Mucosa of rectum (tissue), 2 donors: Measurements from ENCODE around the gene HAL.
"Not testable (repeated sequence)": the region's sequence is repeated elsewhere in the genome, so short reads cannot be mapped to it uniquely, and the experiment has no call there.

Experiments used
- H3K27ac ChIP-seq, 2 donors: one replicate each; pipeline ENCODE4 v1.7.0; 2013; ENCODE audit warnings: inconsistent platforms in 2 of 2, low read depth in 2 of 2, low read length in 2 of 2
- H3K27me3 ChIP-seq, 2 donors: one replicate each; pipeline ENCODE4 v1.7.0; 2013; ENCODE audit warnings: low read length in 2 of 2; ENCODE audit not compliant: control insufficient read depth in 2 of 2, insufficient read depth in 2 of 2
- H3K36me3 ChIP-seq, 2 donors: one replicate each; pipeline ENCODE4 v1.7.0; 2013; ENCODE audit warnings: low read length in 2 of 2; ENCODE audit not compliant: control insufficient read depth in 2 of 2, insufficient read depth in 2 of 2
- H3K4me1 ChIP-seq, 2 donors: one replicate each; pipeline ENCODE4 v1.7.0; 2013; ENCODE audit warnings: low read length in 2 of 2, mild to moderate bottlenecking in 1 of 2; ENCODE audit not compliant: control insufficient read depth in 2 of 2, insufficient read depth in 2 of 2
- H3K4me3 ChIP-seq, 2 donors: one replicate each; pipeline ENCODE4 v1.7.0; 2013; ENCODE audit warnings: low read length in 2 of 2
- H3K9ac ChIP-seq, 2 donors: one replicate each; pipeline ENCODE4 v1.7.0; 2013; ENCODE audit warnings: low read length in 2 of 2, low read depth in 1 of 2, mild to moderate bottlenecking in 1 of 2
- H3K9me3 ChIP-seq, 2 donors: one replicate each; pipeline ENCODE4 v1.7.0; 2013; ENCODE audit warnings: low read length in 2 of 2; ENCODE audit not compliant: control insufficient read depth in 2 of 2
- donor health status: healthy.
- donor health status: Normal muscosa, but diverticular disease.

Gene HAL

DNA sequence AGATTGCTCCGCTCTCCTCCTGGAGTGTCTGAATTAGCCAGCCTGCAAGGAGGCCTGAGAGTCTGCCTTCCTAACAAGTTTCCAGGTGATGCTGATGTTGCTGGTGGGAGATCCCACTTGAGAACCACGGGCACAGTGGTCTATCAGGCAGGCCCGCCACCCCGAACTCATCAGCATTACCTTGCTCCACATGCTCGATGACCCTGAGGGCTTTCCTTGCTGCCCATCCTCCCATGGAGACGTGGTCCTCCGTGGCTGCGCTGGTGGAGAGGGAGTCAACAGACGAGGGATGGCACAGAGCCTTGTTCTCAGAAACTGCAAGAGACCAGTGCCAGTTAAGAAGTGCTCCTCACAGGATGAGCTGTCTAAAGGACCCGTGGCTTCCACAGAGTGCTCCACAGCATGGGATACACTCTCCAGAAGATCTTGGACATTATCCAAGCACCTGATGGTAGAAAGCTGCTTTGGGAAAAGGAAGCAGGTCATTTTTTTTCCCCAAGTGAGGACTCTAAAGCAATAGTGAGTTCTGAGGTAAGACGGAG lies 18.3 kb downstream of the HAL start:
- H3K27me3 ChIP-seq: no peaks in the 10 kb centered on the region
- H3K9ac ChIP-seq: no peak overlapping the region
- H3K4me3 ChIP-seq: no peak overlapping the region
- H3K4me1 ChIP-seq: no peaks in the 10 kb centered on the region
- H3K36me3 ChIP-seq: no peaks in the 10 kb centered on the region
- no peak overlapping the region for H3K27ac ChIP-seq
- H3K9me3 ChIP-seq: no peaks in the 10 kb centered on the region

DNA sequence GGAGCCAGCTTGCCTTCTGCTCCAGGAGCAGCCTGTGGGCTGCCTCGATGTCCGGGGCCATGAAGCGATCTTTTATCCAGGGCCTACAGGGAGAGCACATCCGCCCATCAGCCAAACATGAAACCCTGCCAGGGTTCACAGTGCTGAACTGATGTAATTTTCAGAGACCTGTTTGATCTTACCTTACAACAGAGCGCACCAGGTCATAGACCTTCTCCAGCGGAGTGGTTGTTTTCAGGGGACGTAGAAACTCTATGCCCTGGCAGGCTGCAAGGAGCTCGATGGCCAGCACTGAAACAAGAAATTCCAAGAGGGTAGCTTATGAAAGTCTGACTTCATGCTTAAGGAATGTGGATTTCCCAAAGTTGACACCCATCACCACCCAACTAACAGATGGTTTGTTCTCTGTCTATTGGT lies 19.7 kb downstream of the HAL start:
- Histone ChIP-seq H3K9ac (no peak overlapping the region), H3K27me3 (no peaks in the 10 kb centered on the region), H3K9me3 (no peaks in the 10 kb centered on the region), H3K4me3 (no peak overlapping the region), H3K27ac (no peak overlapping the region), H3K36me3 (no peaks in the 10 kb centered on the region), H3K4me1 (no peaks in the 10 kb centered on the region)

DNA sequence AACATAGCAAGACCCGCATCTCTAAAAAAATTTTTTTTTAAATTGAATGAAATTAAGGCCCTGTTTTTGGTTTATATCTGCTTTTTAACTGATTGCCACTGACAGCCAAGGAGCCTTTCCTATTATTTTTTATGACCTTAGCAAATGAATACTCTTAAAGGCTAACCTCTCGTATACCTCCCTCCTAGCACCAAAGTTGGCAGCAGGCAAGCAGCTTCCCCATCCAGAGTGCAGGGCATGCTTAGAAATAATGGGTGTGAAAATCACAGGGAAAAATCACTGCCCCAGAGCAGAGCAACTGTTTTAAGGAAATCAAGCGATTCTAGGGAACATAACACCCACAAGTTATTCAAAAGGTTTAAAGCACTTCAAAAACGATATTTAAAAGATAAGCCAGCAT lies 20.7 kb downstream of the HAL start:
- Histone ChIP-seq H3K27me3 (no peaks in the 10 kb centered on the region), H3K9ac (no peak overlapping the region), H3K36me3 (no peaks in the 10 kb centered on the region), H3K4me1 (no peaks in the 10 kb centered on the region), H3K4me3 (no peak overlapping the region), H3K27ac (no peak overlapping the region), H3K9me3 (no peaks in the 10 kb centered on the region)

DNA sequence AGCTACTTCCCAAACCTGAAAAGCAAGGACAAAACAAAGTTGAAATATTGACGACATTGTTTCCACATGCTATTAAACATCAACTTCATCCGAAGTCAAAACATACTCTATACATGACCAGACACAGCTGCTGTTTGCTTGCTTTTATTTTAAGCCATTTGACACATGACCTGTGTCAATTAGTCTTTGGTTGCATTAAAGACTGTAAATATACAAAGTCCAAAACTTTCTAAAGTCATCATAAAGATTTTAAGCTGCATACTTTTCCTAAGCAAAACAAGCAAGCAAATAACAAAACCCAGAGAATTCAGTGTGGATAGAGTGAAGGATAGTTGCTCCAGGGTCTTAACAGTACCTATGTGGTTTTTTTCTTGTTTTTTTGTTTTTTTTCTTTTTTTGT lies 21.8 kb downstream of the HAL start:
- Histone ChIP-seq H3K4me1 (no peaks in the 10 kb centered on the region), H3K27ac (no peak overlapping the region), H3K4me3 (no peak overlapping the region), H3K9ac (no peak overlapping the region), H3K9me3 (no peaks in the 10 kb centered on the region), H3K27me3 (no peaks in the 10 kb centered on the region), H3K36me3 (no peaks in the 10 kb centered on the region)

DNA sequence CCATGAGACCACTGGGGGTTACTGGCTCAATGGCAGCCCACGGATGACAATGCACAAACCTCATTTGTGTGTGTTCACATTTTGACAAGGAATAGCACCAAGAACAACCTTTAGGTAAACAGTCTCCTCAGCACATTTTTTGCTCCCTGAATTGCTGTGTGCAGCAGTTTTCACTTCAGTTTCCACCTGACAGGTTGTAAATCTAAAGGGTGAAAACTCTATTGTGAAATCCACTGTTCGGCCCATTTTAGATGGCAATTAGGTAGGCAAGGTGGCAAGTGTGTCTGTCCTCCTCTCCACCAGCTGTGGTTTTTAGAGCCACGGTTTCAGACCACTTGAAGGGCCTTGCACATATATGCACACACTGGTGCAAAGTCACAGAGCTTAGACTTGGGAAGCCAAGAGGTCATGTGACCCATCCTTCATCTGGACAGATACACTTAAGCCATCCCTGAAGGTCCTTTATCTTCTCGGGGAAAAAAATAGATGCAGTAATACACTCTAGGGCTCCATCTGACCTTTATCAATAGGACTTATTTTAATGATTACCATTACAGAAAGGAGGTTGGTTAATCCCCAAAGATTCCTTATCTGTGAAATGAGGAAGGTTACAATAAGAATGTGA lies 23.2 kb downstream of the HAL start:
- Histone ChIP-seq H3K36me3 (no peaks in the 10 kb centered on the region), H3K4me1 (no peaks in the 10 kb centered on the region), H3K27me3 (no peaks in the 10 kb centered on the region), H3K27ac (no peak overlapping the region), H3K9ac (no peak overlapping the region), H3K4me3 (no peak overlapping the region), H3K9me3 (no peaks in the 10 kb centered on the region)

DNA sequence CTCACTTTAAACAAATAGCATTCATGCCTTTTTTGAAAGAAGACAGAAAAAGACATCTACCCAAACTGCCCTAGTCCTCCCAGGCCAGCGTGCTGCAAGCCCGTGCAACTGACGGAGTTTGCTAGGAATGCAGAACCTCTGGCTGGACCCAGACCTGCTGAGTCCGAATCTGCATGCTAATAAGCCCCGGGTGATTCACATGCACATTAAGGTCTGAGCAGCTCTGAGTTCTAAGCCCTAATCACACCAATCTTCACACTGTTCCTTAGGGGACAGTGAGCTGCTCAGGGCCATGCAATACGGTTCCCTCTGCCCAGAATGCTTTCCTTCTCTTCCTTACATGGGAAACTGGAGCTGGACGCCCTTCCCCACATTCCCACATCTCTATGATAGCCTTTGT lies 25.2 kb downstream of the HAL start:
- Histone ChIP-seq H3K36me3 (no peaks in the 10 kb centered on the region), H3K27ac (no peak overlapping the region), H3K4me3 (no peak overlapping the region), H3K4me1 (no peaks in the 10 kb centered on the region), H3K9ac (no peak overlapping the region), H3K27me3 (no peaks in the 10 kb centered on the region), H3K9me3 (no peaks in the 10 kb centered on the region)

DNA sequence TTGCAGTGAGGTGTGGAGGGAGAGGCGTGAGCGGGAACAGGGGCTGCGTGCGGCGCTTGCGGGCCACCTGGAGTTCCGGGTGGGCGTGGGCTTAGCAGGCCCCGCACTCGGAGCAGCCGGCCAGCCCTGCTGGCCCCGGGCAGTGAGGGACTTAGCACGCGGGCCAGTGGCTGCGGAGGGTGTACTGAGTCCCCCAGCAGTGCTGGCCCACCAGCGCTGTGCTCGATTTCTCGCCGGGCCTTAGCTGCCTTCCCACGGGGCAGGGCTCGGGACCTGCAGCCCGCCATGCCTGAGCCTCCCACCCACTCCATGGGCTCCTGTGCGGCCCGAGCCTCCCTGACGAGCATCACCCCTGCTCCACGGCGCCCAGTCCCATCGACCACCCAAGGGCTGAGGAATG lies 27.0 kb downstream of the HAL start:
- H3K4me1 ChIP-seq, H3K4me3 ChIP-seq, H3K9me3 ChIP-seq, H3K36me3 ChIP-seq, H3K9ac ChIP-seq, H3K27ac ChIP-seq, H3K27me3 ChIP-seq: not testable (repeated sequence)

DNA sequence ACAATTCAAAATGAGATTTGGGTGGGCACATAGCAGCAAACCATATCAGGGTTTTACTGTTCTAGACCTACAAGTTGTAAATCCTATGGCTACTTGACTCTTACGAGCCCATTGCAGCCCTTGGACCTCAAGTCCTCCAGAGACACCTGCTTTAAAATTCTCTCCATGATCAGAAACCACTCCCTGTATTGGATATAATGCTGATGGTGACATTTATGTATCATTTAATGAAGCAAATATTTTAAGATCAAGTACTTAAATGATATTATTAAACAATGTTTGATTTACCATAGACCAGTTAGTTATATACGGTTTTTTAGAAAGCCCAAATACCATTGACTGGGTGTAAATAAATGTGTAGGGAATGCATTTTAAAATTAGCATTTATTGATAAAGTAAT lies 28.8 kb downstream of the HAL start:
- Histone ChIP-seq H3K9ac (no peak overlapping the region), H3K27ac (no peak overlapping the region), H3K9me3 (no peaks in the 10 kb centered on the region), H3K4me3 (no peak overlapping the region), H3K36me3 (no peaks in the 10 kb centered on the region), H3K27me3 (no peaks in the 10 kb centered on the region), H3K4me1 (no peaks in the 10 kb centered on the region)

DNA sequence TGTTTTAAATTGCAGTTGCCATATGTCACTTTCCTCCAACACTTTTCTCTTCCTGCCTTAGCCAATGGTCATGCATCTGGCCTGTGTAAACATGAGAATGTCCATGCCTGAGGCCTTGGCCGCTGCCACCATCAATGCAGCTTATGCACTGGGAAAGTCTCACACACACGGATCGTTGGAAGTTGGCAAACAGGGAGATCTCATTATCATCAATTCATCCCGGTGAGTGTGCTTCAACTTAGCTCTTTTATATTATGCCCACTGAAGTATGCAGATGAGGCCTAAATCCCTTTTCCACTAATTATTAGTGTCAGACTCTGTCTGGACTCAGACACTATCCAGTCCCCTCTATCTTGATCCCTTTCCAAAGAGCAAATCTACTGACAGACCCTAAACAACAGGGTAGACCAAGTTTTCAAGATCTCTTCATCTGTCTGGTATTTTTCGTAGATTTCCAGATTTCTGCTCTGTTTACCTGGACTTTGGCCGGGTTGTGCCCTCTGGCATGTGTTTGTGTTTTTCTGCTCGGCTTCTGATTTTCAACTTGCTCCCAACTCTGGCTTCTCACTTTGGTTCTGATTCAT lies 29.8 kb downstream of the HAL start:
- no peak overlapping the region for H3K9ac ChIP-seq
- H3K9me3 ChIP-seq: no peaks in the 10 kb centered on the region
- no peaks in the 10 kb centered on the region for H3K27me3 ChIP-seq
- H3K4me3 ChIP-seq: no peak overlapping the region
- H3K4me1 ChIP-seq: no peaks in the 10 kb centered on the region
- no peak overlapping the region for H3K27ac ChIP-seq
- no peaks in the 10 kb centered on the region for H3K36me3 ChIP-seq

DNA sequence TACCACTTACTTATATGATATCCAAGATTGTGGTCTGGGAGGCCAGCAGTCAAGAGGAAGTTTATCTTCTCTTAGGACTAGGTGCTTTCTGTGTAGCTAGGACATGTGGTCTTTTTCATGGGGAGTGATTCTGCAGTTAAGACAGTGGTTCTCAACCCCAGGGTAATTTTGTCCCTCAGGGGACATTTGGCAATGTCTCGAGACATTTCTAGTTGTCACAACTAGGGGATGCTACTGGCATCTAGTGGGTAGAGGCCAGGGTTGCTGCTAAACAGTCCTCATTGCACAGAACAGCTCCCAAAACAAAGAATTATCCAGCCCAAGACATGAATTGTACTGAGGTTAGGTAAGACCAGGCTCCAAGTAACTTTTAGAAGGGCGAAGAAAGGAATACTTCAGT lies 33.0 kb downstream of the HAL start:
- Histone ChIP-seq H3K9me3 (no peaks in the 10 kb centered on the region), H3K4me3 (no peak overlapping the region), H3K9ac (no peak overlapping the region), H3K4me1 (no peaks in the 10 kb centered on the region), H3K27ac (no peak overlapping the region), H3K36me3 (no peaks in the 10 kb centered on the region), H3K27me3 (no peaks in the 10 kb centered on the region)
